Neural cell (in vitro differentiated cells): ENCODE data around the gene TMEM218.

ENCODE experiments used
- CTCF ChIP-seq: fragments of 450-650 bp; IDR thresholded peaks from 2 replicates; pipeline ENCODE4 v1.5.1; 2014; ENCODE audit warnings: antibody characterized with exemption, mild to moderate bottlenecking, moderate library complexity; ENCODE audit not compliant: poor library complexity, severe bottlenecking
- EZH2 ChIP-seq: fragments of 200-600, 300-800 bp; shearing (Covaris generic), sonication (generic); IDR thresholded peaks from 2 replicates; pipeline ENCODE4 v1.6.1; 2014; ENCODE audit warnings: antibody characterized with exemption, low read length, borderline replicate concordance, mild to moderate bottlenecking; ENCODE audit not compliant: insufficient read depth, poor library complexity, severe bottlenecking
- POLR2AphosphoS5 ChIP-seq: IDR thresholded peaks from 2 replicates; pipeline ENCODE4 v1.6.1; 2012

DNA sequence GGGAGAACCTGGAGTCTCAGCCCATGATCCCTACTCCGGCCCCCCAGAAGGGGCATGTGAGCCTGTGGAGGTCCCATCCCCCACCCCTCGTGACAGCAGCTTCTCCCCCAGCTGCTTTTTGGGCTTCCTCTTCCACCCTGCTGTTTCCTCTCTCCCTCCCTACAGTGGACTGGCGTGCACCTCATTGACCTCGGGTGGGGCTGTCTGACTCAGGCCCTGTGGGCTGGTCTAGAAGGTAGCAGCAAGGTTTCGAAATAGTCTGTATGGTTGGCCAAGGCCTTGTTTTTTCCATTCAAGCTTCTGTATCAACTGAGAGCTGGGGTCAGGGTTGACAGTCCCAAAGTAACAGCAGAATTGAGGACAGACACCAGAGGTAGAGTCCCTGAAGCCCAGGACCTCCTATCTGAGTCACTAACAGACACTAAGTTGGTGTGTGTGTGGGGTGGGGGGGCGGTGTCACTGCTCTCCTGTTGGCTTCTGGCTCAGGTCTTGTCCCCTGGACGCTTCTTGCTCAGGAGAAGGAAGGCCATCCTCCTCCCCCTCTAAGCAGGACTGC, 40.6 kb downstream of the TMEM218 start:
- TF ChIP-seq CTCF (no peak), POLR2AphosphoS5 (no peak), EZH2 (no peak)
